CD4-positive, alpha-beta memory T cell (primary cell): ENCODE results near the gene PLA2G4F. TPM values are rescaled to one million over a fixed set of nuclear protein-coding genes. Genes with fewer than 3 reads are reported as not detected.

ENCODE experiments used
- CTCF ChIA-PET: fragments of 350-600 bp; sonication (Branson Sonifier 250); formaldehyde crosslinking; loops from one replicate; lab custom pipeline; 2021; ENCODE audit warnings: inconsistent platforms; ENCODE audit not compliant: partially characterized antibody; lab: Charles Lee
- POLR2A ChIA-PET: fragments of 350-600 bp; sonication (Branson Sonifier 250); formaldehyde crosslinking; loops from one replicate; lab custom pipeline; 2021; ENCODE audit not compliant: partially characterized antibody; lab: Charles Lee
- DNase-seq, 5 donors: peaks; one replicate each; pipeline versions ENCODE4 v3.0.0 to v3.0.0-alpha.2; 2020 to 2022; ENCODE audit warnings: mixed read lengths in 1 of 5
- H3K27ac ChIP-seq: one replicate; pipeline ENCODE4 v1.7.0; 2013; ENCODE audit warnings: low read depth, low read length
- H3K27me3 ChIP-seq: 2 replicates; pipeline ENCODE4 v1.7.0; 2013; ENCODE audit warnings: mild to moderate bottlenecking, low read length, moderate library complexity; ENCODE audit not compliant: insufficient read depth
- H3K36me3 ChIP-seq: 2 replicates; pipeline ENCODE4 v1.7.0; 2013; ENCODE audit warnings: mild to moderate bottlenecking, low read length, moderate library complexity; ENCODE audit not compliant: insufficient read depth
- H3K4me1 ChIP-seq: 2 replicates; pipeline ENCODE4 v1.7.0; 2013; ENCODE audit warnings: mild to moderate bottlenecking, low read length, moderate library complexity; ENCODE audit not compliant: insufficient read depth
- H3K4me3 ChIP-seq, 2 donors: one replicate each; pipeline ENCODE4 v1.7.0; 2013; ENCODE audit warnings: low read length in 2 of 2, mild to moderate bottlenecking in 1 of 2
- H3K9me3 ChIP-seq, 2 donors: one replicate each; pipeline ENCODE4 v1.7.0; 2013; ENCODE audit warnings: low read length in 2 of 2, control low read depth in 1 of 2; ENCODE audit not compliant: control insufficient read depth in 1 of 2
- H3K27ac Mint-ChIP-seq, 7 donors: one replicate each; pipeline ENCODE4 v1.8.0; 2020 to 2021; ENCODE audit warnings: mixed read lengths in 7 of 7, mild to moderate bottlenecking in 6 of 7, inconsistent platforms in 3 of 7, moderate library complexity in 3 of 7
- H3K27me3 Mint-ChIP-seq, 2 donors: one replicate each; pipeline ENCODE4 v1.8.0; 2020 to 2021; ENCODE audit warnings: mixed read lengths in 2 of 2
- H3K36me3 Mint-ChIP-seq, 2 donors: one replicate each; pipeline ENCODE4 v1.8.0; 2020 to 2021; ENCODE audit warnings: mixed read lengths in 2 of 2, inconsistent platforms in 1 of 2, mild to moderate bottlenecking in 1 of 2
- H3K4me1 Mint-ChIP-seq, 4 donors: one replicate each; pipeline ENCODE4 v1.8.0; 2020 to 2021; ENCODE audit warnings: mixed read lengths in 4 of 4, mild to moderate bottlenecking in 1 of 4
- H3K4me3 Mint-ChIP-seq, 8 donors: one replicate each; pipeline ENCODE4 v1.8.0; 2020 to 2021; ENCODE audit warnings: mixed read lengths in 8 of 8, mild to moderate bottlenecking in 7 of 8, moderate library complexity in 6 of 8, inconsistent platforms in 3 of 8
- H3K9me3 Mint-ChIP-seq, 8 donors: one replicate each; pipeline ENCODE4 v1.8.0; 2020 to 2021; ENCODE audit warnings: mixed read lengths in 8 of 8, mild to moderate bottlenecking in 5 of 8, inconsistent platforms in 3 of 8, moderate library complexity in 1 of 8
- intact Hi-C: fragments of 100-400 bp; cut with micrococcal nuclease; formaldehyde crosslinking; loops from one replicate; pipeline ENCODE4 v1.15.1; 2023
- polyA plus RNA-seq, 2 donors: library from polyadenylated mRNA; unstranded; fragments of 300-500 nt; fragmentation: Illumina TruSeq; gene quantifications; one replicate each; pipeline ENCODE4 v1.2.3, GENCODE V29; 2021
- total RNA-seq, 2 experiments: library from RNA; stranded (reverse); gene quantifications; one replicate each; pipeline ENCODE4 v1.2.3, GENCODE V29; 2021

PLA2G4F gene
- total and polyA plus RNA-seq, 4 experiments from 2014 or later, result not detected

DNA sequence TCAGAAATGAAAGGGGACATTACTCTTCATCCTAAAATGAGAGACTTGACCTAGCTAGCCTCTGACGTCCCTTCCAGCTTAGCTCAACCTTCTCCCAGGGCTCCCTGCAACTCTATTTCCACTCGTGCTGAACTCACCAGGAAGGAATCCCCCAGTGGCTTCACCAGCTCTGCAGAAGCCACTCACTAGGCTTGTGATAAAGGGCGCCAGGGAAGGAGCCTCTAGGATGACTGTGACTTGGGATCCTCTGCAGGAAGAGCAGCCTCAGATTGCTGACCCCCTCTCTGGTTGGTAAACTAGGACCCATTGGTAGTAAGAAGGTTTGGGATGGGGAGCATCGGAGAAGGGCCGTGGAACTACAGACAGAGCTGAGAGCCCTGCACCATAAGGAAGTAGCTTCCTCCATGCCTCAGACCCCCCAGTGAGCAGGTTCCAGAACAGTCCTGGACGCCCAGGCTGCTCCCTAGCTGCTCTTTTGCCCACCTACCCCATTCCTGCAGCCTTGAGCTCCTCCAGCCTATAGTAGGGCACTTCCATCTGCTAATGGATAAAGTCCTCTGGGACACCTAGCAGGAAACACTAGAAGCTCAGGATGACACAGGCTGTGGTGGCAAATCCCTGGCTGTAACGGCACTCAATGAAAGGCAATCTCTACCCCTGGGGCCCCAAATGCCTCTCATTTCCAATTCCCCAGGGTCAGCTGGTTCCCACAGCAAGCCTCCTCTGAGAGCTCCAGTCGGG, 26.0 kb downstream of the PLA2G4F start:
- Histone ChIP-seq H3K4me3 (no peak overlapping the region), H3K36me3 (no peaks in the 10 kb centered on the region), H3K27ac (no peak overlapping the region), H3K4me1 (no peaks in the 10 kb centered on the region), H3K27me3 (no peaks in the 10 kb centered on the region), H3K9me3 (no peaks in the 10 kb centered on the region)
- ChIA-PET CTCF (interaction anchor here (0.8 to 1.7 kb wide), 3 partner anchors 8 to 16 kb away, joined by 3 to 14 read pairs (median 9); no protein-coding TSS in a partner anchor), POLR2A (no interaction called here)
- intact Hi-C loops, result no loop called here
- Mint-ChIP-seq H3K27me3 (peaks cover 9 to 15% of the 10 kb centered on the region in 2 donors), H3K4me1 (peaks cover 0 to 2% (median 0%) of the 10 kb centered on the region in 4 donors), H3K27ac (no peak overlapping the region), H3K9me3 (no peaks in the 10 kb centered on the region), H3K4me3 (no peak overlapping the region), H3K36me3 (no peaks in the 10 kb centered on the region)
- DNase-seq, result no peak

DNA sequence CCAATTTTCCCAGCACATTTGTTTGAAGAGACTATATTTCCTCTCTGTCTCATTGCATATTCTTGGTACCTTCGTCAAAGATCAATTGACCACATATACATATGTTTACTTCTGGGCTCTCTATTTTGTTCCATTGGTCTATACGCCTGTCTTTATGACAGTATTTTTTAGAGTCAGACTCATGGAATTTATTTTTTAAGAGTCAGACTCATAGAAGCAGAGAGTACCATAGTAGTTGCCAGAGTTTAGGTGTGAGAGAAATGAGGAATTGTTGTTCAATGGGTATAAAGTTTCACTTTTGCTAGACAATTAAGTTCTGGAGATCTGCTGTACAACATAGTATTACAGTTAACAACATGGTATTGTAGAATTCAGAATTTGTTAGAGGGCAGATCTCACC, 27.1 kb downstream of the PLA2G4F start:
- DNase-seq, result no peak
- Histone ChIP-seq H3K9me3 (no peaks in the 10 kb centered on the region), H3K4me1 (no peaks in the 10 kb centered on the region), H3K27me3 (no peaks in the 10 kb centered on the region), H3K27ac (no peak overlapping the region), H3K36me3 (no peaks in the 10 kb centered on the region), H3K4me3 (no peak overlapping the region)
- no peak overlapping the region for H3K27ac Mint-ChIP-seq
- intact Hi-C loops, result no loop called here
- POLR2A ChIA-PET, result no interaction called here
- H3K9me3 Mint-ChIP-seq, result no peaks in the 10 kb centered on the region
- CTCF ChIA-PET, result interaction anchor here (1.7 kb wide), 1 partner anchor 9 kb away, joined by 14 read pairs; no protein-coding TSS in a partner anchor
- no peak overlapping the region for H3K4me3 Mint-ChIP-seq
- H3K36me3 Mint-ChIP-seq, result no peaks in the 10 kb centered on the region
- H3K4me1 Mint-ChIP-seq, result peaks cover 0 to 2% (median 0%) of the 10 kb centered on the region in 4 donors
- H3K27me3 Mint-ChIP-seq, result peaks cover 9 to 15% of the 10 kb centered on the region in 2 donors

DNA sequence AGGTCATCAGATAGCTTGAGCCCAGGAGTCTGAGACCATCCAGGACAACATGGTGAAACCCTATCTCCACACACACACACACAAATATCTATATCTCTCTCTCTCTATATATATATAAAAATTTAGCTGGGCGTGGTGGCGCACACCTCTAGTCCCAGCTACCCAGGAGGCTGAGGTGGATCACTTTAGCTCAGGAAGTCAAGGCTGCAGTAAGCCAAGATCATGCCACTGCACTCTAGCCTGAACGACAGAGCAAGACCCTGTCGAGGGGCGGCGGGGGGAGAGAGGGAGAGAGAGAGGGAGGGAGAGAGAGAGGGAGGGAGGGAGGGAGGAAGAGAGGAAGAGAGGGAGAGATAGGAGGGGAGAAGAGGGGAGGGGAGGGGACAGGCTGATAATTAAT, 28.0 kb downstream of the PLA2G4F start:
- H3K4me3 ChIP-seq, result no peak overlapping the region
- intact Hi-C loops, result no loop called here
- H3K27ac ChIP-seq, result no peak overlapping the region
- H3K4me1 Mint-ChIP-seq, result no peaks in the 10 kb centered on the region
- no peak overlapping the region for H3K4me3 Mint-ChIP-seq
- POLR2A ChIA-PET, result no interaction called here
- DNase-seq, result no peak
- H3K27me3 Mint-ChIP-seq, result peaks cover 9 to 13% of the 10 kb centered on the region in 2 donors
- H3K9me3 ChIP-seq, result no peaks in the 10 kb centered on the region
- H3K36me3 Mint-ChIP-seq, result no peaks in the 10 kb centered on the region
- H3K27me3 ChIP-seq, result no peaks in the 10 kb centered on the region
- no peaks in the 10 kb centered on the region for H3K9me3 Mint-ChIP-seq
- CTCF ChIA-PET, result no interaction called here
- no peaks in the 10 kb centered on the region for H3K4me1 ChIP-seq
- no peaks in the 10 kb centered on the region for H3K36me3 ChIP-seq
- H3K27ac Mint-ChIP-seq, result no peak overlapping the region

DNA sequence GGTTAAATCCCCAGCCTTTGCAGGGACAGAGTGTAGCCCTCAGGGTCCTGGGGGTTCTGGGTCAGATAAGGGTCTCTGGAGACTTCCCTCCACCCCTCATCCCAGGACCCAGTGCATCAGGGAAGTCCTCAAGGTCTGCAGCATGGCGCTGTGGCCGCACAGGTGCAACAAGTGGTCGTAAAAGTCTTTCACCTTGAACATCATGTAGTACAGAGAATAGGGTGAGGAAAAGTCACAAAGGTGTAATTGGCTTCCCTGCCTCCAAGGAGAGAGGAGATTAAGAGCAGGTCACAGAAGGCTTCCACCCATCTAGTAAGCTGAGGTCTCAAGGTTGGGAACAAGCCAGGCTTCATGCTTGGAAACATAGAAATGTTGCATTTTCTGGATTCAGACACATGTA, 32.9 kb downstream of the PLA2G4F start:
- DNase-seq, result no peak
- peaks cover 2 to 6% (median 5%) of the 10 kb centered on the region in 4 donors for H3K4me1 Mint-ChIP-seq
- Histone ChIP-seq H3K27me3 (no peaks in the 10 kb centered on the region), H3K4me3 (no peak overlapping the region), H3K9me3 (no peaks in the 10 kb centered on the region), H3K36me3 (no peaks in the 10 kb centered on the region), H3K4me1 (no peaks in the 10 kb centered on the region), H3K27ac (no peak overlapping the region)
- H3K4me3 Mint-ChIP-seq, result no peak overlapping the region
- no peaks in the 10 kb centered on the region for H3K9me3 Mint-ChIP-seq
- ChIA-PET POLR2A (no interaction called here), CTCF (no interaction called here)
- H3K27me3 Mint-ChIP-seq, result peaks cover 4 to 7% of the 10 kb centered on the region in 2 donors
- intact Hi-C loops, result no loop called here
- H3K36me3 Mint-ChIP-seq, result no peaks in the 10 kb centered on the region
- H3K27ac Mint-ChIP-seq, result no peak overlapping the region

DNA sequence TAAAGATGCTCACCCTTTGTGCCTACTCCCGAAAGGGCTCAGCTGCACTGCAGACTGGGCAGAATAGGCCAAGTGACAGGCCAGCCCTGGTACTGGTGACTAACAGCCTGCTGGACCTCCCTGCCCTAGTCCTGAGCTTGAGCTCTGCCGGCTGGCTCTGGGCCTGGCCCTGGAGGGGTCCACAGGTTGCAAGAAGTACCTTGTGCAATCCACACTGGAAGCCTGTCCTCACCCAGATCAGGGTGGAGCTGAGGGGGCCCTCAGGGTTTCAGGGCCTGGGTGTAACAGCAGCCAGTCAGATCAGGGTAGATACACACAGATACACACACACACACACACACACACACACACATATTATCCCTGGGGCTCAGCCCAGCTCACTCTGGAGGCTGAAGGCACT, 34.8 kb downstream of the PLA2G4F start:
- ChIA-PET CTCF (interaction anchor here (2.8 kb wide), 1 partner anchor 9 kb away, joined by 9 read pairs; no protein-coding TSS in a partner anchor), POLR2A (no interaction called here)
- Histone ChIP-seq H3K36me3 (no peaks in the 10 kb centered on the region), H3K27me3 (no peaks in the 10 kb centered on the region), H3K27ac (no peak overlapping the region), H3K4me1 (no peaks in the 10 kb centered on the region), H3K9me3 (no peaks in the 10 kb centered on the region), H3K4me3 (no peak overlapping the region)
- no peak overlapping the region for H3K27ac Mint-ChIP-seq
- H3K4me3 Mint-ChIP-seq, result no peak overlapping the region
- no peaks in the 10 kb centered on the region for H3K27me3 Mint-ChIP-seq
- intact Hi-C loops, result no loop called here
- no peaks in the 10 kb centered on the region for H3K36me3 Mint-ChIP-seq
- no peaks in the 10 kb centered on the region for H3K9me3 Mint-ChIP-seq
- no peak for DNase-seq
- peaks cover 2 to 9% (median 5%) of the 10 kb centered on the region in 4 donors for H3K4me1 Mint-ChIP-seq

DNA sequence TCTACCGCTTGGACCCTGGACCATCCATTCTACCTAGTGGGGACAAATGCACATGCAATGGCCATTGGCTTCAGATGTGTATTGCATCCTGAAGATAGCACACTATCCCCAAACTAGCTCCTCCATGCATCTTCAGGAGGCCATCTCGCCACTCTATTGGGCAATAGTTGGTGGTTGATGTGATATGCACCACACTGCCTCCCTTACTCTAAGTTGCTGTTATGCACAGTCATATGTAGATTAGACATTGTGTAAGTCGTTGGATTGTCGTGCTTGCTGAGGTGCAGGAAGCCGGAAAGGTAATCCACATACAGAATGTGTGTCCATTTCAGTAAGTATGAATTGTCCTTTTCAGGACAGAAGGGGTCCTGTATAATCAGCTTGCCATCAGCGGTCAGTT, 35.4 kb downstream of the PLA2G4F start:
- Mint-ChIP-seq H3K36me3 (no peaks in the 10 kb centered on the region), H3K9me3 (peaks cover 0 to 4% (median 0%) of the 10 kb centered on the region in 8 donors), H3K4me3 (no peak overlapping the region), H3K27me3 (no peaks in the 10 kb centered on the region), H3K27ac (no peak overlapping the region), H3K4me1 (peaks cover 2 to 9% (median 5%) of the 10 kb centered on the region in 4 donors)
- DNase-seq, result no peak
- Histone ChIP-seq H3K27ac (no peak overlapping the region), H3K27me3 (no peaks in the 10 kb centered on the region), H3K4me1 (no peaks in the 10 kb centered on the region), H3K36me3 (no peaks in the 10 kb centered on the region), H3K4me3 (no peak overlapping the region), H3K9me3 (no peaks in the 10 kb centered on the region)
- intact Hi-C loops, result no loop called here
- CTCF ChIA-PET, result interaction anchor here (2.8 kb wide), 1 partner anchor 9 kb away, joined by 9 read pairs; no protein-coding TSS in a partner anchor
- POLR2A ChIA-PET, result no interaction called here

DNA sequence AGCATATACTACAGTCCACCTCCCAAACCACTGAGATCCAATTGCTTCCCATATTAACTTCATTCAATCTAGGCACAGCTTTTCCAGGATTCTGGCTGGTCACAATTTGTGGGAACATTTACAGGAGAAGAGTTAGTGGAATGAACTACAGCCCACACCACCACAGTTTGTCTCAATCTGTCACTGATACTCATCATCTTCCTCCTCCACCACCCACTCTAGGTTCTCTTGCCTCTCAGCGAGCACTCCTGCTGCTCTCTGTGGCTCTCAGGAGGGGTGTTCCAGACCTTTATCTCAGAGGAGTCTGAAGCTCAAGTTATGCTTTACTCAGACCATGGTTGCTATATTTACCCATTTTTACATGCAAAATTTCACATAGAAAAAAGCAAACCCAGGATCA, 36.2 kb downstream of the PLA2G4F start:
- Histone ChIP-seq H3K27me3 (no peaks in the 10 kb centered on the region), H3K9me3 (no peaks in the 10 kb centered on the region), H3K27ac (no peak overlapping the region), H3K36me3 (no peaks in the 10 kb centered on the region), H3K4me1 (no peaks in the 10 kb centered on the region), H3K4me3 (no peak overlapping the region)
- DNase-seq, result no peak
- H3K27ac Mint-ChIP-seq, result no peak overlapping the region
- no peaks in the 10 kb centered on the region for H3K27me3 Mint-ChIP-seq
- POLR2A ChIA-PET, result no interaction called here
- no peak overlapping the region for H3K4me3 Mint-ChIP-seq
- H3K9me3 Mint-ChIP-seq, result peaks cover 0 to 7% (median 0%) of the 10 kb centered on the region in 8 donors
- CTCF ChIA-PET, result interaction anchor here (2.8 kb wide), 1 partner anchor 10 kb away, joined by 9 read pairs; no protein-coding TSS in a partner anchor
- intact Hi-C loops, result no loop called here
- peaks cover 2 to 9% (median 5%) of the 10 kb centered on the region in 4 donors for H3K4me1 Mint-ChIP-seq
- H3K36me3 Mint-ChIP-seq, result no peaks in the 10 kb centered on the region
